GM12874 (cell line): ENCODE data around the gene HNF1A.
A peak's percentile ranks its signal among the peaks of the same experiment; 100 is the strongest.

Source experiments
- TF ChIP-seq, protein P1 (sequence below): IDR thresholded peaks from 2 replicates; pipeline ENCODE4 v1.5.1; 2011; ENCODE audit warnings: low read depth, mild to moderate bottlenecking, control low read depth, low read length, moderate library complexity; ENCODE audit not compliant: insufficient read depth

HNF1A gene

DNA sequence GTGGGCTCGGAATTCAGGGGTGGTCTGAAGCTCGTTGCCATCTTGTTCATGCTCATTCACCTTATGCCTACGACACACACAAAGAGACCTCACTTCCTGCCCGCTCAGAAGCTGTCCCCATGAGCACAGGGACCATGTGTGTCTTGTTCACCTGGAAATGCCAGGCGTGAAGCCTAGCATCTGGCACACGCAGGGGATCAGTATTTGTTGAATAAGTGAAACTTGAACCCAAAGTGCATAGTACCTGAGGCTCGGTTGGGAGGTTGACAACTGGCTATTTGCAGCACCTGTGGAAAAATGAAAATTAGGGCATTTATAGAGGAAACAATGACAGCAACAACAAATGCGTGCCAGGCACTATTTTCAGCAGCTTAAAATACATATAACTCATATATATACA lies 32.5 kb downstream of the HNF1A start:
- TF ChIP-seq, protein P1, sequence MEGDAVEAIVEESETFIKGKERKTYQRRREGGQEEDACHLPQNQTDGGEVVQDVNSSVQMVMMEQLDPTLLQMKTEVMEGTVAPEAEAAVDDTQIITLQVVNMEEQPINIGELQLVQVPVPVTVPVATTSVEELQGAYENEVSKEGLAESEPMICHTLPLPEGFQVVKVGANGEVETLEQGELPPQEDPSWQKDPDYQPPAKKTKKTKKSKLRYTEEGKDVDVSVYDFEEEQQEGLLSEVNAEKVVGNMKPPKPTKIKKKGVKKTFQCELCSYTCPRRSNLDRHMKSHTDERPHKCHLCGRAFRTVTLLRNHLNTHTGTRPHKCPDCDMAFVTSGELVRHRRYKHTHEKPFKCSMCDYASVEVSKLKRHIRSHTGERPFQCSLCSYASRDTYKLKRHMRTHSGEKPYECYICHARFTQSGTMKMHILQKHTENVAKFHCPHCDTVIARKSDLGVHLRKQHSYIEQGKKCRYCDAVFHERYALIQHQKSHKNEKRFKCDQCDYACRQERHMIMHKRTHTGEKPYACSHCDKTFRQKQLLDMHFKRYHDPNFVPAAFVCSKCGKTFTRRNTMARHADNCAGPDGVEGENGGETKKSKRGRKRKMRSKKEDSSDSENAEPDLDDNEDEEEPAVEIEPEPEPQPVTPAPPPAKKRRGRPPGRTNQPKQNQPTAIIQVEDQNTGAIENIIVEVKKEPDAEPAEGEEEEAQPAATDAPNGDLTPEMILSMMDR: no peak

GRCh38 chr12:121011820-121012219 lies 33.5 kb downstream of the HNF1A start:
- TF ChIP-seq, protein P1: no peak

DNA sequence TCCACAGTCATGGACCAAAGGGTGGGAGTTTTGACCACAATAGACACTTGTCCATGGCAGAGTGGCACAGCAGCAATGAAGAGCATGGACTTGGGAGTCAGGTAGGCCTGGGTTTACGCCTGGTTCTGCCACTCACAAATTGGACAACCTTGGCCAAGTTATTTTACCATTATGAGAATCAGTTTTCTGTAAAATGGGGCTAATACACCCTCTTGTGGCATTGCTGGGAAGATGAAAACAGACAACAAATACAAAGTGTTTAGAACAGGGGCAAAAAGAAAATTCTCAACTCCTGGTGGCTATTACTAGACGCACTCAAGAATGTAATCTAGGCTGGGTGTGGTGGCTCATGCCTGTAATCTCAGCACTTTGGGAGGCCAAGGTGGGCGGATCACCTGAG lies 35.4 kb downstream of the HNF1A start:
- TF ChIP-seq, protein P1: peak; percentile 5; the same call in 1 of the 2 replicates

- TF ChIP-seq, protein P1: no peak
Measured at GRCh38 chr12:121015825-121016766, 37.8 kb downstream of the HNF1A start, which contains the start of gene C12orf43. Gene C12orf43 (minus strand): TSS chr12:121016487. CDS start chr12:121016474, 13 bp downstream.

DNA sequence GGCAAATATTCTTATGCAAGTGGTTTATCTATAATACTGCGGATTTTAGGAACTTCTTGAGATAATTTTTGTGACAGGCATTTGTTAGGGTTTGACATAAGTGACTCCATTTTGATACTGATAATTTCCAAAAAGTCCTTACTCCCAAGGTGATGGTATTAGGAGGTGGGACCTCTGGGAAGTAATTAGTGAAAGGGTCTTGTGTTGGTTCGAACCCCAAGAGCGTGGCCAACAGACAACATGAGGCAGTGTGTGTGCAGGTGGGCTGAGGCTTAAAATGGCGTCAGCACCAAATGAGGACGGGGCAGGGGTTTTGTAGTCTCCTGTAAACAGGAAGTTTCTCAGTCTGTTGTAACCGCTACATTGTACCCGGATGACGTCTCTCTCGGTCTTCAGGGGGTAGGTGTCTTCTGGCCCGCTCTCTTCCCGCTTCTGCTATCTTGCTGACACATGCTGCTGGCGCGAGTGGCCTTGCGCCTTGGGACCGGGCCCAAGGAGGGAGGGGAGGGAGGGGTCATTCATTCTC lies 39.7 kb downstream of the HNF1A start:
- TF ChIP-seq, protein P1: no peak

DNA sequence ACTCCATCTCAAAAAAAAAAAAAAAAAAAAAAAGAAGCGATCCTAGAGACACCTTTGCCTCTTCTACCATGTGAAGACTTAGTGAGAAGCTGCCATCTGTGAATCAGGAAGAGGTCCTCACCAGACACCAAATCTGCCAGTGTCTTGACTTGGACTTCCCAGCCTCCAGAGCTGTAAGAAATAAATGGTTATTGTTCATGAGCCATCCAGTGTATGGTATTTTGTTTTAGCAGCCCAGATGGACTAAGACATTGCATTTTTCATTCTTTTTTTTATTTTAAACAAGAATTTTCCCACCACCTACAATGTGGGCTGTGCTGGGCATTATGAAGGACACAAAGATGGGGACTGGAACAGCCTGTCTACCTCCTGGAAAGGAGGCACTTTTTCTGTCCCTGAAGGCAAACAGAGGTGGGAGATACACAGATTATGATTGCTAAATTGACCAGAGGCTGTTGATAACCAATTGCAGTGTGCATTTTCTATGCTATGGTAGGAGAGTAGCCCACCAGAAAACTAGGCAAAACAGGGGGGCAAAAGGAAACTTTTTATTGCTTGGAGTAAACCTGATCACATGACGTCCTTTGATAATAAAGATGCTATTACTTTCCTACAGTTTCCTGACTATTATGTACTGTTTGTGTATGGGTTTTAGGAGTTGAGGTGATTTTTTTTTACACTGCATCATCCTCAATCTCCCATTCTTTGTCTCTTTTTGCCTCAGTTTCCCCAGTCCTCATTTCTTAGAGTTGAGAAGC lies 40.7 kb downstream of the HNF1A start:
- TF ChIP-seq, protein P1: no peak

DNA sequence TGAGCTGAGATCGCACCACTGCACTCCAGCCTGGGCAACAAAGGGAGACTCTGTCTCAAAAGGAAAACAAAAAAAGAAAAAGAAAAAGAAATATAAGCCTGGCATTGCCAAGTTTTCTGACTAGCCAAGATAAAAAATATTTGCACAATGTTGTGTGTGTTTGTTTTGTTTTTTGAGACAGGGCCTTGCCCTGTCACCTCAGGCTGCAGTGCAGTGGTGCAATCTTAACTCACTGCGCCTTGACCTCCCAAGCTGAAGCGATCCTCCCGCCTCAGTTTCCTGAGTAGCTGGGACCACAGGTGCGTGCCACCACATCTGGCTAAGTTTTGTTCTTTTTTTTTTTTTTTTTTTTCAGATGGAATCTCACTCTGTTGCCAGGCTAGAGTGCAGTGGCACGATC lies 43.4 kb downstream of the HNF1A start:
- TF ChIP-seq, protein P1: no peak
